ENCODE measurements around the gene WNT7A. TPM values are rescaled to one million over a fixed set of nuclear protein-coding genes. Genes with fewer than 3 reads are reported as not detected.

WNT7A gene
- total RNA-seq, 4 donors from 2014 or later, result 0.17 TPM; not detected in 3

DNA sequence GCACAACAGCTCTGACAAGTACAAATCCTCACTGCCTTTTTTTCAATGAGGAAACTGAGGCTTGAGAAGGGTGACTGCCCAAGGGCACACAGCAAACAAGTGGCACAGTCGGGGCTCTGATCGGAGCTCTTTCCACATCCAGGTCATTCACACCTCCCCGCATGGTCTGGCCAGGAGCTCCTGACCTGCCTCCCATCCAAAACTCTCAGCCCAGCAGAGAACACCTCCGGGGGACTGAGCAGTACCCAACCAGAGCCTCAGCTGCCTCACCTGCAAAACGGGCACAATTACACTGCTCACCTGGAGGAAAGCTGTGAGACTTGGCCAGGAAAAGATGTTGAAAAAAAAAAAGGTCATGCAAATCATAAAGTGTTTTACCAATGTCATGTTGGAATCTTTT is 36.5 kb downstream of the WNT7A start:
- TF ChIP-seq, protein P1, sequence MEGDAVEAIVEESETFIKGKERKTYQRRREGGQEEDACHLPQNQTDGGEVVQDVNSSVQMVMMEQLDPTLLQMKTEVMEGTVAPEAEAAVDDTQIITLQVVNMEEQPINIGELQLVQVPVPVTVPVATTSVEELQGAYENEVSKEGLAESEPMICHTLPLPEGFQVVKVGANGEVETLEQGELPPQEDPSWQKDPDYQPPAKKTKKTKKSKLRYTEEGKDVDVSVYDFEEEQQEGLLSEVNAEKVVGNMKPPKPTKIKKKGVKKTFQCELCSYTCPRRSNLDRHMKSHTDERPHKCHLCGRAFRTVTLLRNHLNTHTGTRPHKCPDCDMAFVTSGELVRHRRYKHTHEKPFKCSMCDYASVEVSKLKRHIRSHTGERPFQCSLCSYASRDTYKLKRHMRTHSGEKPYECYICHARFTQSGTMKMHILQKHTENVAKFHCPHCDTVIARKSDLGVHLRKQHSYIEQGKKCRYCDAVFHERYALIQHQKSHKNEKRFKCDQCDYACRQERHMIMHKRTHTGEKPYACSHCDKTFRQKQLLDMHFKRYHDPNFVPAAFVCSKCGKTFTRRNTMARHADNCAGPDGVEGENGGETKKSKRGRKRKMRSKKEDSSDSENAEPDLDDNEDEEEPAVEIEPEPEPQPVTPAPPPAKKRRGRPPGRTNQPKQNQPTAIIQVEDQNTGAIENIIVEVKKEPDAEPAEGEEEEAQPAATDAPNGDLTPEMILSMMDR (IDR thresholded peaks at IDR 0.05; ENCODE audit: low read depth), result no peak

DNA sequence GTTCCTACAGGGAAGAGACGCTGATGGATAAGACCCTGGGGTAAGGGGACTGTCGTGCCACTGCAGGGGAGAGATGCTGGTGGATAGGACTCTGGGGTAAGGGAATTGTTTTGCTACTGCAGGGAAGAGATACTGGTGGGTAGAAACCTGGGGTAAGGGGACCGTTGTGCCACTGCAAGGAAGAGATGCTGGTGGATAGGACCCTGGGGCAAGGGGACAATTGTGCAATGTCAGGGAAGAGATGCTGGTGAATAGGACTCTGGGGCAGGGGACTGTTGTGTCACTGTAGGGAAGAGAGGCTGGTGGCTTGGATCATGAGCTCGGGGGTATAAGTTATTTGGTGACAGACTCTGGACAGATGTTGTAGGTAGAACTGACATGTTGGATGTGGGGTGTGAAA is 37.6 kb downstream of the WNT7A start:
- TF ChIP-seq, protein P1 (IDR thresholded peaks at IDR 0.05; ENCODE audit: low read depth), result no peak

DNA sequence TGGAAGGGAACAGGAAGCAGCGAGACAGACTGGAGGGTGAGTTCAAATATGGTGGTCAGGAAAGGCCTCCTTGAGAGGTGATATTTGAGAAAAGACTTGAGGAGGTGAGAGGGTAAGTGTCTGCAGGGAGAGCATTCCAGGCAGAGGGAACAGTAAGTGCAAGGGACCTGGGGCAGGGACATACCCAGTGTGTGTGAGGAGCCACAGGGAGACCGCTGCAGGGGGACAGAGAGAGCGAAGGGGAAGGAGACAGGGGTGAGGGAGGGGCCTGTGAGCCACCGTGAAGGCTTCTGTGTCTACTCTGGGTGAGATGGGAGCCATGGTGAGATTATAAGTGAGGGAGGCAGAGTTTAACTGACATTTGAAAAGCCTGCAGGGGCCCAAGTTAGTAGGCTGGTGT is 38.0 kb downstream of the WNT7A start:
- TF ChIP-seq, protein P1 (IDR thresholded peaks at IDR 0.05; ENCODE audit: low read depth), result no peak

DNA sequence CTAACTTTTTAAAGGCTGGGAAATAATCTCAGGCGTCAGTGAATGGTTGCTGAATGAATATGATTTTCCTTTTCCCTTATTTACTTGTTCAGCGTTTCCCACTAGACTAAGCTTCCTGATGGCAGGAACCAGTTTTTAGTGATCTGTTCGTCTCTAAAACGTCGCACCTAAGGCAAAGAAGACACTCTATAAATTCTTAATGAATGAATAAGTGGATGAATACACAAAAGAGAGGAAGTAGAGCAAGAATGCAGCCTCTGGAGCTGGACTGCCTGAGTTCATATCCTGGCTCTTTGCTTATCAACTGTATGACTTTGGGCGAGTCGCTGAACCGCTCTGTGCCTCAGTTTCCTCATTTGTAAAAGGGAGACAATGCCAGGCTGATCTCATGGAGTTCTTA is 38.7 kb downstream of the WNT7A start:
- TF ChIP-seq, protein P1 (IDR thresholded peaks at IDR 0.05; ENCODE audit: low read depth), result no peak

DNA sequence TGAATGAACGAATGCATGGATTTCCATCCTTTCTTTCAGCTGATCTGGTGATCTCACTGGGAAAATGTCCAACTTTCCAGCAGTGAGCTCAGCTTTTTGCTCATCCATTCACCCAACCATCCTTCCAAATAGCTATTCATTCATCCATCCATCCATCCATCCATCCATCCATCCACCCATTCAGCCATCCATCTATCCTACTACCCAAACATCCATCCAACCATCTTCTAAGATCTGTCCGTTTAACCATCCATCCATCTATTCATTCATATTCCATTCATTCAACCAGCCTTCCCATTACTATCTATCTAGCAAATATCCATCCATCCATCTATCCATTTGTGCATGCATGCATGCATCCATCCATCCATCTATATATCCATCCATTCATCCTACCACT is 39.4 kb downstream of the WNT7A start:
- TF ChIP-seq, protein P1 (IDR thresholded peaks at IDR 0.05; ENCODE audit: low read depth), result no peak

DNA sequence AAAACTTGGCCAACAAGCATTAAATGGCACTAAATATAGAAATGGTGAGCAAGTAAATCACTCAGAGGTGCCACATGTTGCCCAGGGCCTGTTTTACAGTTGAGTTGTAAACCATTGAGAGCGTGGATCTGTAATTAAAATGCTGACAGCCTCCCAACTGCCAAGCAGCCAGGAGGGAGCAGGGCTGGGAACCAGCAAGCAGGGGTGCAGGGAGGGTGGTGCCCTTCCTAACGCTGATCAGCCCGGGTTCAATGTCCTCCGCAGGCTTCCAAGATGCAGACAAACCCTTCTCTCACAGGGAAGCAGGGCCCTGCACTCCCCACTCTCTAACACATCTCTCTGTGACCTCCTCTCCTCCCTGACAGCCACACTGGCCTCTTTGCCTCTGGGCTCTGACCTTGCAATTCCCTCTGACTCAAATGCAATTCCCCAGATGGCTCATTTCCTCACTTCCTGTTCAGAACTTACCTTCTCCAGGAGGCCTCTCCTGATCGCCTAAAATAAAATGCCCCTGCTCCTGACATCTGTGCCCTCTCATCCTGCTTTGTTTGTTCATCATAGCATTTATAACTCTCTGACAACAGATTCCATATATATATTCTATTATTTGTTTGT is 40.0 kb downstream of the WNT7A start:
- TF ChIP-seq, protein P1 (IDR thresholded peaks at IDR 0.05; ENCODE audit: low read depth), result no peak

DNA sequence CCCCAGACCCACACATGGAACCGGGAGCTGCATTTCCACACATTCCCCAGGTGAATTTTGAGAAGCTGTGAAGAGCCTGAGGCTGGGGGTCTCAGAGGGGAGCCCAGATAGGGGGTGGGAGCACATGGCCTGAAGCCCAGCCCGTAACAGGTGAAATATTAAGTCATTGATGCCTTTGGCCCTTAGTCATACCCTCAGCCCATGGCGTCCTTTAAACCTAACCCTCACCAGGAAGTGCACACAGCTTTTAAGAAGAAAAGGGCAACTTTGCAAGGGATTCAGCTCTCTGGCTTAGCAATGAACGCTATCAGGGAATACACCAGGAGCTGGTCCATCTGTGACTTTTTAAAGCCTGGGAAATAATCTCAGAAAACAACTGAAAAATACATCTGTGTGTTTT is 40.6 kb downstream of the WNT7A start:
- TF ChIP-seq, protein P1 (IDR thresholded peaks at IDR 0.05; ENCODE audit: low read depth), result no peak

Measured in subcutaneous adipose tissue (tissue), 4 donors.